Esophagus muscularis mucosa (tissue), 4 donors: Measurements from ENCODE around the gene AFF3.

Experiments
- EP300 ChIP-seq: sonication (generic); formaldehyde crosslinking; IDR thresholded peaks from one replicate; pipeline ENCODE4 v1.6.1; 2017; ENCODE audit warnings: antibody characterized with exemption
- POLR2A ChIP-seq: fragments of 450-650 bp; IDR thresholded peaks from one replicate; pipeline ENCODE4 v1.6.1; 2017; ENCODE audit warnings: antibody characterized with exemption, moderate library complexity, mild to moderate bottlenecking, low read depth
- TF ChIP-seq, protein P1 (sequence below), 3 experiments: fragments of 200-600 bp in 2 of 3; fragments of 450-650 bp in 1 of 3; sonication (generic) in 2 of 3; IDR thresholded peaks; one replicate each; pipeline ENCODE4 v1.5.1; 2017 to 2019; ENCODE audit warnings: antibody characterized with exemption in 3 of 3, mild to moderate bottlenecking in 2 of 3, moderate library complexity in 1 of 3

DNA sequence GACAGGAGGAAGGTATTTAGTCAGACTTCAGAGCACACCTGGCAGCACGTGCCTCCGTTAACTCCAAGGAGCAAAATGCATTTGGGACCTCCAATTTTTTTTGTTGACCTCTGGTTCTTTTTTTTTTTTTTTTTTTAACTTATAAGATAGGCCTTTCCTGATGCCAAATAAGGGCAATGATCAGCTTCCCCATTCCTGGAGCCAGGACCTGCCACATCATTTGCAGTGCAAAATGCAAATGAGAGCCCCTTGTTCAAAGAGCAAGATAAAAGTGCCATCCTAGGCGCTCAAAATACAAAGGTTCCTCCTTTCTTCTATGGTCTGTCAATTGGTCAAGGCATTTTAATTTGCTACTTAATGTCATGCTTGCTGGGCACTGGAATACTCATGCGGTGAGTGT lies 519.4 kb downstream of the AFF3 start:
- TF ChIP-seq POLR2A (no peak), EP300 (no peak)
- TF ChIP-seq, protein P1, sequence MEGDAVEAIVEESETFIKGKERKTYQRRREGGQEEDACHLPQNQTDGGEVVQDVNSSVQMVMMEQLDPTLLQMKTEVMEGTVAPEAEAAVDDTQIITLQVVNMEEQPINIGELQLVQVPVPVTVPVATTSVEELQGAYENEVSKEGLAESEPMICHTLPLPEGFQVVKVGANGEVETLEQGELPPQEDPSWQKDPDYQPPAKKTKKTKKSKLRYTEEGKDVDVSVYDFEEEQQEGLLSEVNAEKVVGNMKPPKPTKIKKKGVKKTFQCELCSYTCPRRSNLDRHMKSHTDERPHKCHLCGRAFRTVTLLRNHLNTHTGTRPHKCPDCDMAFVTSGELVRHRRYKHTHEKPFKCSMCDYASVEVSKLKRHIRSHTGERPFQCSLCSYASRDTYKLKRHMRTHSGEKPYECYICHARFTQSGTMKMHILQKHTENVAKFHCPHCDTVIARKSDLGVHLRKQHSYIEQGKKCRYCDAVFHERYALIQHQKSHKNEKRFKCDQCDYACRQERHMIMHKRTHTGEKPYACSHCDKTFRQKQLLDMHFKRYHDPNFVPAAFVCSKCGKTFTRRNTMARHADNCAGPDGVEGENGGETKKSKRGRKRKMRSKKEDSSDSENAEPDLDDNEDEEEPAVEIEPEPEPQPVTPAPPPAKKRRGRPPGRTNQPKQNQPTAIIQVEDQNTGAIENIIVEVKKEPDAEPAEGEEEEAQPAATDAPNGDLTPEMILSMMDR (IDR thresholded peaks at IDR 0.05): no peak
